Psoas muscle (tissue), 8 donors: ENCODE data around the gene UFL1. TPM values are rescaled to one million over a fixed set of nuclear protein-coding genes. Genes with fewer than 3 reads are reported as not detected.

Experiments
- ATAC-seq, 4 donors: fragments of 200-7000 bp; cut with Tn5 transposase; one replicate each; pipeline ENCODE4 v1.9.1; 2020; ENCODE audit warnings: moderate library complexity in 3 of 4, mild to moderate bottlenecking in 2 of 4
- DNase-seq, 2 donors: peaks; one replicate each; pipeline ENCODE4 v3.0.0-alpha.2; 2020
- H3K27ac ChIP-seq: fragments of 200-600 bp; one replicate; pipeline ENCODE4 v1.8.0; 2022
- H3K27me3 ChIP-seq, 3 donors: fragments of 200-600 bp in 1 of 3; one replicate each; pipeline versions ENCODE4 v1.6.1 to v1.8.0; 2013 to 2022; ENCODE audit warnings: low read length in 2 of 3, mild to moderate bottlenecking in 2 of 3, moderate library complexity in 1 of 3; ENCODE audit not compliant: insufficient read depth in 3 of 3
- H3K36me3 ChIP-seq, 2 donors: fragments of 200-600 bp in 1 of 2; one replicate each; pipeline versions ENCODE4 v1.6.1 to v1.8.0; 2013 to 2022; ENCODE audit warnings: low read depth in 1 of 2, mild to moderate bottlenecking in 1 of 2, moderate library complexity in 1 of 2; ENCODE audit not compliant: insufficient read depth in 1 of 2
- H3K4me1 ChIP-seq: fragments of 200-600 bp; one replicate; pipeline ENCODE4 v1.8.0; 2022
- H3K4me3 ChIP-seq: fragments of 200-600 bp; one replicate; pipeline ENCODE4 v1.8.0; 2022; ENCODE audit warnings: mild to moderate bottlenecking
- H3K9me3 ChIP-seq: fragments of 200-600 bp; one replicate; pipeline ENCODE4 v1.8.0; 2022
- CTCF ChIP-seq: fragments of 200-600 bp; IDR thresholded peaks from one replicate; pipeline ENCODE4 v1.8.0; 2022; ENCODE audit warnings: antibody characterized with exemption
- WGBS, 3 donors: extraction: QIAGEN DNeasy Blood & Tissue Kit; methylation state at CpG; one replicate each; pipeline versions ENCODE4 v1.1.6 to v1.1.7; 2013; 5-methylcytosine and 5-hydroxymethylcytosine counted together
- intact Hi-C, 2 donors: fragments of 100-400 bp; cut with DNase I; formaldehyde crosslinking; loops; one replicate each; pipeline versions ENCODE4 v1.11.0 to v1.14.2; 2022
- polyA plus RNA-seq, 3 donors: library from polyadenylated mRNA; stranded (reverse); fragments of 200-250 nt; gene quantifications; one replicate each; pipeline ENCODE4 v1.2.3, GENCODE V29; 2013
- total RNA-seq, 4 donors: library from RNA; stranded (reverse); fragmentation: NEBNext Ultra II Directional in 2 of 4; extraction: Animal tissue kit (Norgen Biotek cat#: 25700) in 2 of 4; gene quantifications; one replicate each; pipeline versions ENCODE4 v1.2.1 to v1.2.4, GENCODE V29; 2021 to 2023
- donor health status: healthy with polysubstance abuse.
- donor health status: DM: no; HTN: no; CAD: no; lungs with moderate emphysema.
- donor health status: Bipolar disorder and iron deficiency.
- donor health status: healthy.
- donor health status: DM: yes; HTN: yes; CAD: no.
- donor health status: DM: no; HTN: no; CAD: no.
- donor health status: DM: no; HTN: no; CAD: no.
- donor health status: DM: yes; HTN: yes; CAD: no.

The UFL1 gene
- total and polyA plus RNA-seq, 7 donors = 7.9 to 26.7 (median 24.7) TPM

GRCh38 chr6:96576221-96576620 is 54.6 kb downstream of the UFL1 start:
- H3K4me3 ChIP-seq = no peak overlapping the region
- no peaks in the 10 kb centered on the region for H3K9me3 ChIP-seq
- DNase-seq (no peak), ATAC-seq (no peak)
- no peak overlapping the region for H3K27ac ChIP-seq
- H3K4me1 ChIP-seq = no peaks in the 10 kb centered on the region
- peaks cover 0 to 2% (median 0%) of the 10 kb centered on the region in 3 donors for H3K27me3 ChIP-seq
- intact Hi-C loops = no loop called here
- H3K36me3 ChIP-seq = no peaks in the 10 kb centered on the region
- 72 to 74% (median 73%) methylated on average over 4 of the region's 4 CpGs for WGBS, 3 donors
- TF ChIP-seq CTCF = no peak

- Histone ChIP-seq H3K4me3 (no peak overlapping the region), H3K27me3 (no peaks in the 10 kb centered on the region), H3K9me3 (no peaks in the 10 kb centered on the region), H3K27ac (no peak overlapping the region), H3K36me3 (no peaks in the 10 kb centered on the region), H3K4me1 (no peaks in the 10 kb centered on the region)
- TF ChIP-seq CTCF = no peak
- 67 to 76% (median 70%) methylated on average over 2 of the region's 2 CpGs for WGBS, 3 donors
- DNase-seq (no peak), ATAC-seq (no peak)
- intact Hi-C loops = no loop called here
Measured at GRCh38 chr6:96582021-96582420, 60.4 kb downstream of the UFL1 start.

- H3K27ac ChIP-seq = no peak overlapping the region
- no peak for ATAC-seq
- 65 to 82% (median 67%) methylated on average over 1 of the region's 1 CpG for WGBS, 3 donors
- no peaks in the 10 kb centered on the region for H3K9me3 ChIP-seq
- H3K27me3 ChIP-seq = no peaks in the 10 kb centered on the region
- no peak overlapping the region for H3K4me3 ChIP-seq
- TF ChIP-seq CTCF = no peak
- no peaks in the 10 kb centered on the region for H3K36me3 ChIP-seq
- no peak for DNase-seq
- H3K4me1 ChIP-seq = no peaks in the 10 kb centered on the region
- intact Hi-C loops = no loop called here
Measured at GRCh38 chr6:96582436-96582835, 60.8 kb downstream of the UFL1 start.

- no peaks in the 10 kb centered on the region for H3K4me1 ChIP-seq
- H3K27ac ChIP-seq = no peak overlapping the region
- no peaks in the 10 kb centered on the region for H3K36me3 ChIP-seq
- 55 to 67% (median 58%) methylated on average over 2 of the region's 2 CpGs for WGBS, 3 donors
- no peaks in the 10 kb centered on the region for H3K27me3 ChIP-seq
- intact Hi-C loops = no loop called here
- no peak for TF ChIP-seq CTCF
- no peaks in the 10 kb centered on the region for H3K9me3 ChIP-seq
- DNase-seq = no peak
- no peak overlapping the region for H3K4me3 ChIP-seq
- no peak for ATAC-seq
Measured at GRCh38 chr6:96604420-96604819, 82.8 kb downstream of the UFL1 start.

Other genes starting within 250 kb of the UFL1 start
- gene FHL5, start 41.3 kb downstream of the UFL1 start, total RNA-seq = 10 to 100 TPM in 1 of 4 donors, 1 to 10 TPM in 3; 6.1 to 17.2 (median 8.7) TPM
- 1 to 10 TPM; 2.4 to 7.1 (median 3.9) TPM for gene FHL5, start 41.3 kb downstream of the UFL1 start, polyA plus RNA-seq